Fibroblast of villous mesenchyme (primary cell): ENCODE results near the gene AOC3. TPM values are rescaled to one million over a fixed set of nuclear protein-coding genes. Genes with fewer than 3 reads are reported as not detected.
"Not testable (repeated sequence)": the region's sequence is repeated elsewhere in the genome, so short reads cannot be mapped to it uniquely, and the experiment has no call there.

Source experiments
- DNase-seq: peaks from one replicate; pipeline ENCODE4 v3.0.0-alpha.2; 2010; ENCODE audit warnings: low read depth
- H3K4me3 ChIP-seq: 2 replicates; pipeline ENCODE4 v1.5.1; 2011; ENCODE audit warnings: low read depth, mild to moderate bottlenecking, low read length
- total RNA-seq: library from RNA; depleted of rRNA; stranded (reverse); fragments of >200 nt; gene quantifications from 2 replicates; pipeline ENCODE4 v1.2.3, GENCODE V29; 2012
- TF ChIP-seq, protein P1 (sequence below): IDR thresholded peaks from 2 replicates; pipeline ENCODE4 v1.5.1; 2012; ENCODE audit warnings: low read depth, mild to moderate bottlenecking, low read length; ENCODE audit not compliant: insufficient read depth

AOC3 gene
- total RNA-seq, 1 donor, result under 0.01 TPM

DNA sequence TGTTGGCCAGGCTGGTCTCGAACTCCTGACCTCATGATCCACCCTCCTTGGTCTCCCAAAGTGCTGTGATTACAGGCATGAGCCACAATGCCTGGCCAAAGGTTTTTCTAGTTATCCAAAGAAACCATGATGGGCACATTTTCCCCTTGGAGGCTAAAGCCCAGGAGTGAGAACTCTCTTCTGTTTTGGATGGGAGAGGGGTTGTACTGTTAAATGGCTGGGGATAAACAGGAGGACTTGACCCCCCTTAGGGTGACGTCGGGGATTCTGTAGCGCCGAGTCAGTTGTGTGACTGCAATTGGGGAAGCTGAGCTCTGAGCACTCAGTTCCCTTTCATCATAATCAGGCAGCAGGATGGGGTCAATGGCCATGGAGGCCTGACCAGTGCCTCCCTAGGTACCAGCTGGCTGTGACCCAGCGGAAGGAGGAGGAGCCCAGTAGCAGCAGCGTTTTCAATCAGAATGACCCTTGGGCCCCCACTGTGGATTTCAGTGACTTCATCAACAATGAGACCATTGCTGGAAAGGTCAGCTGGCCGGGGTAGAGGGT is 4.1 kb downstream of the AOC3 start:
- DNase-seq, result no peak

DNA sequence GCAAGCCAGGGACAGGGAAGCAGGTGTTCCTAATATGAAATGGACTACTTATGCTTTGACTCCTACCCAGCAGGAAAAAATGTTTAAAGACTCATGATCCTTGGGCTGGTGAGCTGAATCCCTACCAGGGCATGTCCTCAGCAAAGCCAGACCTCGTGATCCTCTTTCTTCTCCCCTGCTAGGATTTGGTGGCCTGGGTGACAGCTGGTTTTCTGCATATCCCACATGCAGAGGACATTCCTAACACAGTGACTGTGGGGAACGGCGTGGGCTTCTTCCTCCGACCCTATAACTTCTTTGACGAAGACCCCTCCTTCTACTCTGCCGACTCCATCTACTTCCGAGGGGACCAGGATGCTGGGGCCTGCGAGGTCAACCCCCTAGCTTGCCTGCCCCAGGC is 5.1 kb downstream of the AOC3 start:
- not testable (repeated sequence) for DNase-seq

More for the DNA sequence above, 4.1 kb downstream of the AOC3 start:
- H3K4me3 ChIP-seq, result no peak overlapping the region
- TF ChIP-seq, protein P1, sequence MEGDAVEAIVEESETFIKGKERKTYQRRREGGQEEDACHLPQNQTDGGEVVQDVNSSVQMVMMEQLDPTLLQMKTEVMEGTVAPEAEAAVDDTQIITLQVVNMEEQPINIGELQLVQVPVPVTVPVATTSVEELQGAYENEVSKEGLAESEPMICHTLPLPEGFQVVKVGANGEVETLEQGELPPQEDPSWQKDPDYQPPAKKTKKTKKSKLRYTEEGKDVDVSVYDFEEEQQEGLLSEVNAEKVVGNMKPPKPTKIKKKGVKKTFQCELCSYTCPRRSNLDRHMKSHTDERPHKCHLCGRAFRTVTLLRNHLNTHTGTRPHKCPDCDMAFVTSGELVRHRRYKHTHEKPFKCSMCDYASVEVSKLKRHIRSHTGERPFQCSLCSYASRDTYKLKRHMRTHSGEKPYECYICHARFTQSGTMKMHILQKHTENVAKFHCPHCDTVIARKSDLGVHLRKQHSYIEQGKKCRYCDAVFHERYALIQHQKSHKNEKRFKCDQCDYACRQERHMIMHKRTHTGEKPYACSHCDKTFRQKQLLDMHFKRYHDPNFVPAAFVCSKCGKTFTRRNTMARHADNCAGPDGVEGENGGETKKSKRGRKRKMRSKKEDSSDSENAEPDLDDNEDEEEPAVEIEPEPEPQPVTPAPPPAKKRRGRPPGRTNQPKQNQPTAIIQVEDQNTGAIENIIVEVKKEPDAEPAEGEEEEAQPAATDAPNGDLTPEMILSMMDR, result no peak

DNA sequence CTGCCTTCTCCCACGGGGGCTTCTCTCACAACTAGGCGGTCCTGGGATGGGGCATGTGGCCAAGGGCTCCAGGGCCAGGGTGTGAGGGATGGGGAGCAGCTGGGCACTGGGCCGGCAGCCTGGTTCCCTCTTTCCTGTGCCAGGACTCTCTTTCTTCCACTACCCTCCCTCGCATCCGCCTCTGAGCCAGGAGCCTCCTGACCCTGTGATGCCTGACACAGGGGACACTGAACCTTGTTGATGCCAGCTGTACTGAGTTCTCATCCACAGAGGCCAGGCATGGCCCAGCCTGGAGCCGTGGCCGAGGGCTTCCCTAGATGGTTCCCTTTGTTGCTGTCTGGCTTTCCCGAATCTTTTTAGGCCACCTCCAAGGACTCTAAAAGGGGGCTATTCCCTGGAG is 5.5 kb downstream of the AOC3 start:
- not testable (repeated sequence) for H3K4me3 ChIP-seq, DNase-seq

More for the DNA sequence above, 5.1 kb downstream of the AOC3 start:
- H3K4me3 ChIP-seq, result not testable (repeated sequence)

DNA sequence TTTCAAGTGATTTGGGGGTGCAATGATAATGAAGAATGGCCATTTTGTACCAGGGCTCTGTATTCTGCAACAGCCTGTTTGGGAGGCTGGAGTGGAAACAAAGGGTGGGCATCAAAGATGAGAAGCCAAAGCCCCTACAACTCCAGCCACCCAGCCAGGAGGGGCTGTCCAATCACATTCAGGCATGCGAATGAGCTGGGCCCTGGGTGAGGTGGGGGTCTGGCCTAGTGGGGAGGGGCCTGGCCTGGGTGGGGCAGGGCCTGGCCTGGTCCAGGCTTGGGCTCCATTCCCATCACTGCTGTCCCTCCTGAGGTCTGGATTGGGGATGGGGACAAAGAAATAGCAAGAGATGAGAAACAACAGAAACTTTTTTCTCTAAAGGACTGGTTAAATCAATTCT is 6.4 kb downstream of the AOC3 start:
- TF ChIP-seq, protein P1, result no peak
- no peak overlapping the region for H3K4me3 ChIP-seq
- no peak for DNase-seq

DNA sequence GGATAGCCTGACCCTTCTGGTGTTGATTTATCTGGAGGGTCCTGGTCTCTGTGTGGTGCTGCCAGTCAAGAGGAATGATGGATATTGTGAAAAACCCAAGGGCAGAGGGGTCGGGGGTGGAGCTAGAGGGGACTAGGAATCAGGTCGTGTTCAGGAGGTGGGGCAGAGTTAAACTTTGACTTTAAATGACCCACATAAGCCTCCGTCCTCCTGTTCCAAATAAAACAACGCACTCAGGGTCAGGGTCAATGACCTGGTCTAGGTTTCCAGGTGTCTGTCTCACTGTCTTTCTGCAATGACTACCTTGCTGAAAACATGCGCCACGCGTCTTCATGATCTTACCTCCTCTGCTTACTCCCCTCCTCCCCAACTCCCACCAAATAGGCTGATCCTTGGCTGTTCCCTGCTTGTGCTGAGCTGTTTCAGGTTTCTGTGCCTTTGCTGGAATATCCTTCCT is 14.7 kb downstream of the AOC3 start:
- no peak for DNase-seq
- TF ChIP-seq, protein P1, result no peak
- H3K4me3 ChIP-seq, result no peak overlapping the region

DNA sequence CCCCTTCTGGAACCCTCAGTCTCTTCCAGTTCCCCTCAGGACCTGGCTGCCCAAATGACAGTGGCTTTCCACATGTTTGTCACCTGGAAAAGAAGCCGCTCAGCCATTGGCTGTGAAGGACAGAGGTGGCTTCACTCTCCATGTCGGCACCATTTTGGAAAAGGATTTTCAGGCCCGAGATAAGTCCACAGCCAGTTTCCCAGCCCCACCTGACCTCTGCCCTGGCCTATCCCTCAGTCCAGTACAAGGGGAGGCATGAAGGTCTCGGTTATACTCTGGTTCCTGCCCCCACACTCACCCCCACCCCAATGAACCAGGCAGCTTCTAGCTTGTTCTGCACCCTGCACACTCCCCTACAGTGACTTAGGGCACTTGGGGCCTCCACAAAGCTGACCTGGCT is 15.2 kb downstream of the AOC3 start:
- TF ChIP-seq, protein P1, result no peak
- no peak for DNase-seq

DNA sequence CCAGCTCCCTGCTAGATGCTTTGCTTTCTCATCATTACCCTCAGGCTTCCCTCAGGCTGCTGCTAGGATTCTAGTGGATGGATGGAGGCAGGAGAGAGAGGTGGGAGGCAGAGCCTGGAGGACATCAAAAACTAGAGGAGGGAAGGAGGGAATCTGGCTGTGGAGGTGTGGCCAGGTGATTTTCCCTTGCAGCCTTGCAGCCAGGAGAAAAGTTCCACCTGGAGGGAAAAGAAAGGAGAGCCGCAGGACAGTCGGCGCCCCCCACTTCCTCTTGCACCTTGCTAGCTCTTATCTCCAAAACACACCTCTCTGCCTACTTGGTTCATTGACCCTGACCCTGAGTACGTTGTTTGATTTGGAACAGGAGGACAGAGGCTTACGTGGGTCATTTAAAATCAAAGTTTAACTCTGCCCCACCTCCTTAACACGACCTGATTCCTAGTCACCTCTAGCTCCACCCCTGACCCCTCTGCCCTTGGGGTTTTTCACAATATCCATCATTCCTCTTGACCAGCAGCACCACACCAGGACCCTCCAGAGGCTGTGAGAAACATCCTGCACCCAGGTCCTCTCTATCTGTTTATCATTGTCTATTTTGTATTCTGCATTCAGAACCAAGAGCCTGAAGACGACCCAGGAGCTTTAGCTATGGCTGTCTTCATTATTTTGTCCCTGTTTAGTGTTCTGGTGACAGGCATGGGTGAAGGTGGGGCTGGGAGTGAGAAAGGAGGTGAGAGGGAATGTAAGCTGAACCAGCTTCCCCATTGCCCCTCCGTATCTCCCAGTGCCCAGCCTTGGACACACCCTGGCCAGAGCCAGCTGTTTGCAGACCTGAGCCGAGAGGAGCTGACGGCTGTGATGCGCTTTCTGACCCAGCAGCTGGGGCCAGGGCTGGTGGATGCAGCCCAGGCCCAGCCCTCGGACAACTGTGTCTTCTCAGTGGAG is 15.9 kb downstream of the AOC3 start:
- DNase-seq, result no peak
- TF ChIP-seq, protein P1, result no peak
- H3K4me3 ChIP-seq, result no peak overlapping the region

More for the DNA sequence above, 15.2 kb downstream of the AOC3 start:
- H3K4me3 ChIP-seq, result no peak overlapping the region

DNA sequence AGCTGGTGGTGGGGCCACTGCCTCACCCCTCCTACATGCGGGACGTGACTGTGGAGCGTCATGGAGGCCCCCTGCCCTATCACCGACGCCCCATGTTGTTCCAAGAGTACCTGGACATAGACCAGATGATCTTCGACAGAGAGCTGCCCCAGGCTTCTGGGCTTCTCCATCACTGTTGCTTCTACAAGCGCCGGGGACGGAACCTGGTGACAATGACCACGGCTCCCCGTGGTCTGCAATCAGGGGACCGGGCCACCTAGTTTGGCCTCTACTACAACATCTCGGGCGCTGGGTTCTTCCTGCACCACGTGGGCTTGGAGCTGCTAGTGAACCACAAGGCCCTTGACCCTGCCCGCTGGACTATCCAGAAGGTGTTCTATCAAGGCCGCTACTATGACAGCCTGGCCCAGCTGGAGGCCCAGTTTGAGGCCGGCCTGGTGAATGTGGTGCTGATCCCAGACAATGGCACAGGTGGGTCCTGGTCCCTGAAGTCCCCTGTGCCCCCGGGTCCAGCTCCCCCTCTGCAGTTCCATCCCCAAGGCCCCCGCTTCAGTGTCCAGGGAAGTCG is 16.8 kb downstream of the AOC3 start:
- not testable (repeated sequence) for H3K4me3 ChIP-seq, DNase-seq
